GM18519 (cell line): Measurements from ENCODE around the gene FEM1B.
A peak's percentile ranks its signal among the peaks of the same experiment; 100 is the strongest.
"Not testable (repeated sequence)": the region's sequence is repeated elsewhere in the genome, so short reads cannot be mapped to it uniquely, and the experiment has no call there.

Experiments
- ATAC-seq: cut with Tn5 transposase; IDR thresholded peaks from one replicate; pipeline ENCODE4 v1.9.1; 2021; ENCODE audit warnings: mild to moderate bottlenecking, moderate library complexity; ENCODE audit not compliant: unreplicated experiment, low FRiP score

The FEM1B gene

DNA sequence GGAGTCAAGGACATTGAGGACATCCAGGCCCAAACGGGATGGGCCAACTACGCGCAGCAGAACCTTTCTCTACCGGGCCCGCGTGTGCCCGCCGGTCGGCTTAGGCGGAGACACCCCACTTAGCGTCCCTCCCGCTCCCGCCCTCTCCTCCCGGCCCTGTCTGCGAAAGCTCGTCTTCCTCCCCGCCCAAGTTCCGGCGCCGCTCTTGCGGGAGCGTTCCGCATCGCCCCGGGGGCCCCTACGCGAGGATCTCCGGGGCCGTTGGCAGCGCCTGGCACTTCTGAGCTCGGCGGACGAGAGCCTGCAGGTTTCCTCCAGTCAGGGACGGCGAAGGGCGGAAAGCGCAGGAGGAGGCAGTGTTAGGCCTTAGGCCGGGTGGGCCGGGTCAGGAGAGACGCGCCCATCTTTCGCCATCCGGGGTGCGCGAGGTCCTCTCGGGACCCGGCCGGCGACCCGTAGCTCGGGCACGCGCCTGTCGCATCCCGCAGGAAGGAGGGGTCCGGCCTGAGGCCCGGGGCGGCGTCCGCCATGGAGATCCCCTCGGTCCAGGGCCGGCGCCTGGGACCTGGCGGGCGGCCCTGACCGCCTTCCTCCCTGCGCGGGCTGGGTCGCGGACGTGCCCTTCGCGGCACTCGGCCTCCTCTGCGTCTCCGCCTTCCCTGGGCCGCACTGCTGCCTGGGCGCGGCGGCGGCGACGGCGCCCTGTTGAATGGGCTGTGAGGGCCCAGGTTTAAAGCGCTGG lies at the start of gene FEM1B:
Gene FEM1B, plus strand, starts transcription at position 143 of the 742 bp plus-strand sequence. CDS start 673 bp downstream, outside the sequence.
- ATAC-seq, result peak; percentile 54

GRCh38 chr15:68228143-68228970 lies 49.2 kb upstream of the FEM1B start:
- ATAC-seq, result no peak

GRCh38 chr15:68228971-68229385 lies 48.6 kb upstream of the FEM1B start:
- ATAC-seq, result no peak

DNA sequence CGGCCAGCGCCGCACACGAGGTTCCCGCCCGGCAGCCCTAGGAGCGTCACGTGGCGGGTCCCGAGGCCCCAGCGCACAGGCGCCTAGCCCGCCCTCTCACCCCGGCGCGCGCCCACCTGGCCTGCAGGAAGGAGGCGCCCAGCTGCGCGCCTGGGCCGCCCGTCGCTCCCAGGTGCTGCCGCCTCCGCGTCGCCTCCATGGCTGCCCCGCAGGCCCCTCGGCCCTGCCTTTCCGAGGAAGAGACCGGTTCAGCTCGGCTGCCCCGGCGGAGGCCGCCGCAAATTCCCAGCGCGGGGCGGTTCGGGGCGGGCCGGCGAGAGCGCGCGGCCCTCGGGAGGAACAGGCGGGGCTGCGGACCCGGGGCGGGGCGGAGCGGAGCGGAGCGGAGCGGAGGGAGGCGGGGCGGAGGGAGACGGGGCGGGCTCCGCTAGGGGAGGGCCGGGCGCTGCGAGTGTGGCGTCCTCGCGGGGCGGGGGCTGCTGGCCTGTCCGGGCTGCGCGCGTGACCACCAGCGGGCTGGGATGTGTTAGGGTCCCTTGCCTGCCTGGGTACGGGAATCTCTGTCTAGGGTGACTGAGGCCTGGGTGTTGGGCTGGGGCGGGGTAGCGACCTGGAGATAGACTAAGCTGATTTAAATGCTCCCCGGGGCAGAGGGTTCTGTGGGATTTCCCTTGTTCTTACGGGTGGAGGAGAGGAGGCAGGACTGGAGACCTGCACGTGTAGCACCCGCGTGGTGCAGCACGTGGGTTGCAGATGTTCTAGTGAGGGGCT lies 48.0 kb upstream of the FEM1B start, which contains the start of gene CLN6:
Gene CLN6, minus strand, starts transcription at position 343 of the 771 bp plus-strand sequence. Its CDS starts 144 bp downstream, at position 199.
- peak; percentile 44 for ATAC-seq

DNA sequence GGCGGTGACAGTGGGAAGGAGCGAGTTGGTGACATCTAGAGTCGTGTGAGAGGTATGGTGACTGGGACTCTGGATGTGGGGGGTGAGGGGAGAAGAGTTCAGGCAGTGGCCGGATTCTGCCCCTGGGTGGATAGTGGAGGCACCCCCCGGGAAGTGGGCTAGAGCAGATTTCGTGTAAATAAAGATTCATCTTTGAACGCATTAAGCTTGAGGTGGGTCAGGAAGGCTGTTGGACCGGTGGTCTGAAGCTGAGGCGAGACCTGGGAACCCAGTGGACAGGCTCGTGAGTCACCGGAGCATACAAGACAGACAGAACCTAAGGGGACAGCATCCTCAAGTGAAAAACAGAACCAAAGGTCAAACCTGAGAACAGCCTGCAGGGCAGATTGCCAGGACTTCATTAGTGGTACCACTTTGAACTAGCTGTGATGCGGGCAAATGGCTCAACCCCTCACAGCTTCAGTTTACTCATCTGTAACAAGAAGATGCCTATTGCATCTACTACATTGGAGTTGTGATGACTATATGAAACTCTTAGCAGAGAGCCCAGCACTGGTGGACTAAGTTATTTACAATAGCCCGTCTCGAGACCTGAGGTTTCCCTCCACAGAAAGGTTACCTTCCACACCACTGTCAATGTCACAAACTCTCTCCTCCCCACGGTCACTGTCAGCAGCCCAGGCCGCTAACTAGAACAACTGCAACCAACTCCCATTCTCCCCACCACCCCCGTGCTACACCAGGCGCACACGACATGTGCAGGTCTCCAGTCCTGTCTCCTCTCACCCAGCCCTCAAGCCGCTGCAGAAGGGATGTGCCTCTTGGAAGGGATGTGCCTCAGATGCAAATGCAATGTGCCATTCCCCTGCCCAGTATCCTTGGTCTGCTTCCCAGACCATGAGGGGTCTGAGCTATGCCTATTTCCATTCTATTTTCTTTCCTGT lies 47.1 kb upstream of the FEM1B start:
- no peak for ATAC-seq

- ATAC-seq, result no peak
Observed at GRCh38 chr15:68231102-68231818, 46.3 kb upstream of the FEM1B start.

- no peak for ATAC-seq
Observed at GRCh38 chr15:68232449-68232848, 45.1 kb upstream of the FEM1B start.

GRCh38 chr15:68232937-68233336 lies 44.6 kb upstream of the FEM1B start:
- no peak for ATAC-seq

- no peak for ATAC-seq
Observed at GRCh38 chr15:68234060-68234459, 43.5 kb upstream of the FEM1B start.

DNA sequence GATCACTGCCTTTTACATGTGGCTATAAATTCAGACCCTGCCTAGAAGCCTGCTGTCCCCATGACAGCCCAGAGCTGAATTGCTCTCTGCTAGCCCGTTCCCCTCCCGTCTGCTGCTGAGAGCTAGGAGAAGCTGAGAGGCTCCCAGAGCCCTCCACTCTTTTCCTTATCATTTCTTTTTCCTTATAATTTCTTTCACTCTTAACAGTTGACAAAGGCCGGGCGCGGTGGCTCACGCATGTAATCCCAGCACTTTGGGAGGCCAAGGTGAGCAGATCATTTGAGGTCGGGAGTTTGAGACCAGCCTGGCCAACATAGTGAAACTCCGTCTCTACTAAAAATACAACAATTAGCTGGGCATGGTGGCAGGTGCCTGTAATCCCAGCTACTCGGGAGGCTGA lies 43.0 kb upstream of the FEM1B start:
- not testable (repeated sequence) for ATAC-seq

- ATAC-seq, result no peak
Observed at GRCh38 chr15:68235022-68235421, 42.5 kb upstream of the FEM1B start.

DNA sequence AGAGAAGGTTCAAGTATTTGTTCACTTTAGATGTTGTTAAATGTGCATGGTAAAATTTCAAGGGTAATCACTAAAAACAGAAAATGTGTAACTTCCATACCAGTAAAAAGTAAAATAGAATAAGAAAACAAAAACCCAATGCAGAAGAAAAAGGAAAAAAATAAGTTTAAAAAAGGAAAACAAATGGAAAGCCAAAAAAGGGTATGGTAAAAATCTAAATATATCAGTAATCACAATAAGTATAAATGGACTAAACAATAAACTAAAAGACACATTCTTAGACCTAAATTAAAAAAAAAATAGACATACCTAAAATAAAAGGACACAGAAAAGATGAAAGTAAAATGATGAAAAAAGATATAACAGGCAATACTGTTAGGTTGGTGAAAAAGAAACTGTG lies 38.5 kb upstream of the FEM1B start:
- ATAC-seq, result no peak

GRCh38 chr15:68241088-68241935 lies 36.2 kb upstream of the FEM1B start:
- ATAC-seq, result no peak

DNA sequence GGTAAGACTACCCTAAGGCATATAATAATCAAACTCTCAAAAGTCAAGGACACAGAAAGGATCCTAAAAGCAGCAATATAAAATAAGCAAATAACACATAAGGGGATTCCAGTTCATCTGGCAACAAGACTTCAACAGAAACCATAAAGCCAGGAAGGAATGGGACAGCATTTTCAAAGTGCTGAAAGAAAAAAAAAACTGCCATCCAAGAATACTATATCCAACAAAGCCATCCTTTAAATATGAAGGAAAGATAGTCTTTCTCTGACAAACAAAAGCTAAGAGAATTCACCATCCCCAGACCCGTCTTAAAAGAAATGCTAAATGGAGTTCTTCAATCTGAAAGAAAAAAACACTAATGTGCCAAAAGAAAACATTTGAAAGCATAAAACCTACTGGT lies 33.3 kb upstream of the FEM1B start:
- no peak for ATAC-seq

DNA sequence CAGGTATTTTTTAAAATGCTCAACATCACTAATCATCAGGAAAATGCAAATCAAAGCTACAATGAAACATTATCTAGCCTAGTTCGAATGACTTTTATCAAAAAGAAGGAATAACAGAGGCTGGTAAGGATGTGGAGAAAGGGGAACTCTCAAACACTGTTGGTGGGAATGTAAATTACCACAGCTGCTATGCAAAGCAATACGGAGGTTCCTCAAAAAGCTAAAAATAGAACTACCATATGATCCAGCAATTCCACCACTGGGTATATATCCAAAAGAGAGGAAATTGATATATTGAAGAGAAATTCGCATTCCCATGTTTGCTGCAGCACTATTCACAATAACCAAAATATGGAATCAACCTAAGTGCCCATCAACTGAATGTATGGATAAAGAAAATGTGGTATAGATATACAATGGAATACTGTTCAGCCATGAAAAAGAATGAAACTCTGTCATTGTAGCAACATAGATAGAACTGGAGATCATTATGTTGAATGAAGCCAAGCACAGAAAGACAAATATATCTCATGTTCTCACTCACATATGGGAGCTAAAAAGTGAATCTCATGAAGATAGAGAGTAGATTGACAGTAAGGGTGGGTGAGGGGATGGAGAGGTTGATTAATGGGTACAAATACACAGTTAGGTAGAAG lies 28.4 kb upstream of the FEM1B start:
- no peak for ATAC-seq

DNA sequence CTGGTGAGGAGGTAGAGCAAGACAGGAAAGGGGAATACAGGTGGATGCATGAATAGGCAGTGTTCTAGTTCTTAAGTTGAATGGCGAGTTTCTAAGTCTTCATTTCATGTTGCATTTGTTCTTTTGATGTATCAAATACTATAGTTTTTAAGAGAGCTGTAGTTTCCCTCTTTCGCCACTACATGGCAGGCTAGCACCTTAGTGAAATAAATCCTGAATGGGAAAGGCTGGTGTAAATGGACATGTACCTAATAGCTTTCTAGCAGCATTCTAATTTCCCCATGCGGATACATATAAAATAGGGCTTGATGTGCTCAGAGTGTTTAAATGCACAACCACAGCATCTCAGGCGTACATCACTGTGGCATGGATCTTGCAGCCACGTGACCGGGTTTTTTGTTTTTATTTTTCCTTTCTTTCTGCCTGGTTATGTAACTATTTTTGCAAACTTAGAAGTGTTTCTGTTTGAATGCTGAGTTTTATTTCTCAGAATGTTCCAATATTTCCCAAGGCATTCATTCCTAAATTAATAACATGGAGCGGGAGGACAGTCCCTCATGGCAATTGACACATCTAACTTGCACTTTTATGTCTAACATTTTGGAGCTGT lies 24.5 kb upstream of the FEM1B start:
- no peak for ATAC-seq
